HG03025 (cell line): ENCODE measurements around the gene EMC8.

Experiments
- ATAC-seq: cut with Tn5 transposase; IDR thresholded peaks from one replicate; pipeline ENCODE4 v1.9.1; 2021; ENCODE audit warnings: mild to moderate bottlenecking, moderate library complexity; ENCODE audit not compliant: unreplicated experiment, low FRiP score

EMC8 gene

DNA sequence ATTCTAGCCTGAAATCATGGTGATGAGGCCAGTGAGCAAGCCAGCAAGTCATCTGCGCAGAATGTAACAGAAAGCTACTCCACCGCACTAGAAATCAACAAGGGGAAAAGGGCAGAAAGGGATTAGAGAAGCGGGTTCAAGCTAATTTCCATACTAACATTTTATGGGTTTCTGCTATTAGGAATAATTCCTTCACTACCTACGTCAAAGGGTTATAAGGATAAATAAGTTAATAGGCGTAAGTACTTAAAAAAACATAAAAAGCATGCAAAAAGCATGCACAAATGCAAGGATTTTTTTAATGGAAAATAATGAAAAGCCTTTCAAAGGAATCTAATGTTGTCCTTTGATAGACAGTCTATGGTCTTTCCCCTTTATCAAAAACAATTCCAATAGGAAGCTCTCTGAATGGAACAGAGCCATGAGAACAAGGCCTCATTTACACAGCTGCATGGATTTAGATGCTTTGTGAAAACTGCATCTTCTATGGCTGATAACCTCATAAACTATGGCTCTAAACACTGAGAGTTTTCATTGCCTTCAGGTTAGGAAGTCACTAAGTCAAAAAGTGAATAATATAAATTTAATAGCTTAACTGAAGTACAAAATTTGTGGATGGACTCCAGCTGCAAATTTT is 5.6 kb downstream of the EMC8 start:
- no peak for ATAC-seq

DNA sequence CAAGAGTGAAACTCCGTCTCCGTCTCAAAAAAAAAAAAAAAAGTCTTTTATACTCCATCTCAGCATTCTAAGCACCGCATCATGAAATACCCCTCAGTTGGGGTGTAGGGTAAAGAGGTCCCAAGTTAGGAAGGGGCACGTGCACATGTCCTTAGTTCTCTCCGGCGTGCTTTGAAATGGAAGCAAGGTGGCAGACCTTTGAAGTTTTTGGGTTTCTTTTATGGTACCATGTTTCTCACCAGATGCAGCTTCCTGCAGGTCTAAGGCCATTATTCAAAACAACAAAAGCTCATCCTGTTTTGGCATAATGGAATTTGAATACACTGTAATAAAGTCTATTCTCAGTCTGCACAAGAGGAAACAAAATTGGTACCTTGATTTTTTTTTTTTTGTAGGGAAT is 9.6 kb downstream of the EMC8 start:
- no peak for ATAC-seq

DNA sequence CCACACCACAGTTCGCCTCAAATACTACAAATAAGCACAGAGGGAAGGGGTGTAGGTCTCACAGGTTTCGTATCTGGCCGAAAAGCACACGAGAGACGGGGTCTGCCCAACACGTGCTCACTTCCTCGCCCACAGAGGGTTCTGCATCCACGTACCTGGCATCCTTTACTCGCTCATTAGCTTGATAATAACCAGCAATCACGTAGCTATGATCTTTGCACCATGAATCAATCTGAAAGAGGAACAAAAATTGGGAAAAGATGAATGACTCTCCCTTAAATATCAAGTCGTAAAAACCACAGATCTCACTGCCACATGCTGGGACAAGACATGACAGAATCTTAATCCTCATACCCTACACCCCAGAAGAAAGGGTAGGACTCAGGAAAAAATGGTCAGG is 10.5 kb downstream of the EMC8 start:
- no peak for ATAC-seq

DNA sequence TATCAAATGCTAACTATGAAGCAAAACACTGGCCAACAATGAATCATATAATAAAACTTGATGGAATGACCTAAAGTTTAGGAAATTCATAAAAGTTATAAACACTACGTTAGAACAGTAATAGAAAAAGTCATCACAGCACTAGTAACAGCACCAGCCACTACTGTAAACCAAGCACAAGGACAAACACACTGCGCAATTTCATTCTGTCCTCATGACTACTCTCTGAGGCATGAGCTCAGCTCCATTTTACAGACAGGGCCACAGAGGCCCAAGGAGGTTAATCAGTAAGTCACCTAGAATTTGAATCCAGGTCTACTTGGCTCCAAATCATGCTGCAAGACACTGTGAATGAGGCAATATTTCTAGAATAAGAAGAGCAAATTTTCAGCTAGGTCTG is 13.4 kb downstream of the EMC8 start:
- ATAC-seq, result no peak

DNA sequence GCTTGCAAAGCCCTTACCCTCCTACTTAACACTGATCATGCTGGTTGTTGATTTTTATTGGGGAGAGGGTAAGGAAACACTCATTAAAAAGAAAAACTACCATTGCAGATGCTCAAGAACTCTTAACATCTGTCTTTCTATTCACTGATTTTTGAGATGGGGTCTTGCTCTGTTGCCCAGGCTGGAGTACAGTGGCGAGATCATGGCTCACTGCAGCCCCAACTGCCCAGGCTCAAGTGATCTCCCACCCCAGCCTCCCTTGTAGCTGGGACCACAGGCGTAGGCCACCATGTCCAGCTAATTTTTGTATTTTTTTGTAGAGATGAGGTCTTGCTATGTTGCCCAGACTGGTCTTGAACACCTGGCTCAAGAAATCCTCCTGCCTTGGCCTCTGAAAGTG is 14.5 kb downstream of the EMC8 start:
- ATAC-seq, result no peak

DNA sequence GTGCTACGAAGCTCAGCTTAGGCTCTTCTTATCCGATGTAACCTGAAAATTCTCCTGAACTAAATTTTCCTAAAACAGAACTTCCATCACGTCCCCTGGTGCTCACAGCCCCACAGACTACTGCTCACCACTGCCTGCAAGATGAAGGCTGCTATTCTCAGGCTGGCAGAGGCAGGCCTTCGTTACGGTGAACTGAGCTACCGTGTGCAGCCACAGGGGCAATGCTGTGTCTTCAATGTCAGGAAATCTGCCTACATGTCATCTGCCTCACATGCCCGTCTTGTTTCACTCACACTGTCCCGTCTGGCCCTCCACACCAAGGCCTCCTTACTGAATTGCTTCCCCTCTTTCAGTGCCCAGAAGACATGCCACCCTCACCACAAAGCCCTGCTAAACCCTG is 15.9 kb downstream of the EMC8 start:
- no peak for ATAC-seq

DNA sequence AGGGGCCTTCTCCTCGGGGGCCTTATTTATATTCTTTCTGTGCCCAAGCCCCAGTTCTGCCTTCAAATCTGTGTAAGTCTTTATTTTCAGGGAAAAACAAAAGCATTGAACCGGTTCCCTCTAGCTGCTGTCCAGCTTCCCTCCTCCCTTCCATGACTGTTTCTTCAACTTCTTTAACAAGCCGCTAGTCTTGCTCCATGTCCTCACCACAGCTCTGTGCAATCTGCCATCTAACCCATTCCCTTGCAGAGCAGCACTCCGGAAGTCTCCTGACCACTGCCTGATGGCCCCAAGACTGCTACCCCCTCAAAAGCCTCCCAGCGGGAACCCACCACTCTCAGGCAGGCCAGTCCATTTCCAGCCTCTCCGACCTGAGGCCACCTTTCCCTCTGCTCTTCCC is 16.9 kb downstream of the EMC8 start:
- ATAC-seq, result no peak

DNA sequence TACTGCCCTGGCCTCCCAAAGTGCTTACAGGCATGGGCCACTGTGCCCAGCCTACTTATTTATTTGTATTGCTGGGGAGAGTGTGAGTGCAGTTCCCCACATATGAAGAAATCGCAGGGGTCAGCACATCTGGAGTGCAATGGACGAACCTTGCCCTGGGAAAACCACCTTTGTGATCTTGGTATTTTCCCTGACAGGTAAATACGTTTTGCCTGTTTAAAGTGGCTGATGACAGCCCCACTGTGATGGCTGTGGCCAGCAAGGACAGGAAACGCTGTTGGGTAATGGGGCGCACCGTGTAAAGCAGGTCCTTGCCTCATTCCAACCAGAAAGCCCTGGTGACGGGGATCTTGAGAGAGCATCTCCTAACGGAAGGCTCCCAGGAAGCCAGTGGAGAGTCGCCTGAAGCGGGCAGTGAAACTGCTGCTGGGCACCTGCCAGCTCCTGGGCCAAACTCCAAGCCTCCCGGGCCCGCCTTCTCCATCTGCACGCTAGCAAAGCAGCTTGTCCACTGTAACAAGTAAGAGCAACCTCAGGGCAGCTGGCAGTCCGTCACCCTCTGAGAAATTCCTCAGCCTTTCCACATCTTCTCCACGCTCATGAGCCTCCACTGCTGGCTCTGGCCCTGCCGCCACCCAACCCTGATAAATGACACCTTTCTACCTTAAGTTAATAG is 17.5 kb downstream of the EMC8 start:
- no peak for ATAC-seq

DNA sequence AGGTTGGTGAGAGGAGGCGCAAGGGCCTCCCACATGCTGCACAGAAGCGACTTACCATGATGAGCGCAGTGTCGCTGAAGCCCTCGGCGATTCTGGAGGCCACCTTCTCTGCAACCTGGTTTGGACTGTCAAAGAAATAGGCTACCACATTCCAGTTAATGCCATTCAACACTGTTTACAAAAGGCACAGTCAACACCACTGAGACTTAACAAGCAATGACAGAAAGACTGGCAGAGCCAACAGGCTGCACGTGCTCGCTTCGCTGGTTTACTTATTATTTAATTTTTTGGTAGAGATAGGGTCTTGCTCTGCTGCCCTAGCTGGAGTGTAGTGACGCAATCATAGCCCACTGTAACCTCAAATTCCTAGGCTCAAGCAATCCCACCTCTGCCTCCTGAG is 18.2 kb downstream of the EMC8 start:
- ATAC-seq, result no peak

DNA sequence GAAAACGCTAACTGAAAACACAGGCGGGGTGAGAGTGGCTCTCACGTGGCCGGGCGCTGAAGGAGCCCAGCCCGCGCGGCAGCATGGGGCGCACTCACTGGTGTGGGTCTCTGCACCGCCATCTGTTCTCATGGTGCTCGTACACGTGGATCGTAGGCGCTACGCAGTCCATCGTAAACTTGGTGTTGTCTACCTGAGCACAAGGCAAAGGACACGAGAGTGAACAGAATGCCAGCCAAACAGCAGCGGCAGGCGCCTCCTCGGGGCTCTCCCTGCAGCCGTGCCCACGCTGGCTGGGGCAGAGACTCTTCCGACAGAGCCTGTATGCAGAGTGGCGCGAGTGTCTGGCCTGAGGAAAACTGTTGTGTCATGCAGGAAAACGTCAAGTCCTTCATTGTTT is 19.1 kb downstream of the EMC8 start:
- ATAC-seq, result no peak

DNA sequence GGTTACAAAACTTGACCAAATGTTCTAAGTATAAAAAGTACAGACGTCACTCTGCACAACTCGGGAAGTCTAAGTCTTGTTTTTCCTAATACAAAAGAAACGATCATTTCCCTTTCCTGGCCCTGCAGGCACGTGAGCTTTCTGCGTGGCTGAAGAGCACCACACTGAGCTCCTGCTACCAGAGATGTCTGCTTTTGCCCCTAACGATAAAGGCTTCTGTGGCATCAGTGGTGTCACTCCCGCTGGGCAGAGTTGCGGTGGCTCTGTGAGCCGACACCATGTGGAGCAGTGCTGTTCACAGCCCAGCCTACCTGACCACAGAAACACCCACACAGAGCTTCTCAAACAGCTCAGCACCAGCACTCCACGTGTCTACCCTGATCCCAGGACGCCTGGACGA is 20.5 kb downstream of the EMC8 start:
- no peak for ATAC-seq

DNA sequence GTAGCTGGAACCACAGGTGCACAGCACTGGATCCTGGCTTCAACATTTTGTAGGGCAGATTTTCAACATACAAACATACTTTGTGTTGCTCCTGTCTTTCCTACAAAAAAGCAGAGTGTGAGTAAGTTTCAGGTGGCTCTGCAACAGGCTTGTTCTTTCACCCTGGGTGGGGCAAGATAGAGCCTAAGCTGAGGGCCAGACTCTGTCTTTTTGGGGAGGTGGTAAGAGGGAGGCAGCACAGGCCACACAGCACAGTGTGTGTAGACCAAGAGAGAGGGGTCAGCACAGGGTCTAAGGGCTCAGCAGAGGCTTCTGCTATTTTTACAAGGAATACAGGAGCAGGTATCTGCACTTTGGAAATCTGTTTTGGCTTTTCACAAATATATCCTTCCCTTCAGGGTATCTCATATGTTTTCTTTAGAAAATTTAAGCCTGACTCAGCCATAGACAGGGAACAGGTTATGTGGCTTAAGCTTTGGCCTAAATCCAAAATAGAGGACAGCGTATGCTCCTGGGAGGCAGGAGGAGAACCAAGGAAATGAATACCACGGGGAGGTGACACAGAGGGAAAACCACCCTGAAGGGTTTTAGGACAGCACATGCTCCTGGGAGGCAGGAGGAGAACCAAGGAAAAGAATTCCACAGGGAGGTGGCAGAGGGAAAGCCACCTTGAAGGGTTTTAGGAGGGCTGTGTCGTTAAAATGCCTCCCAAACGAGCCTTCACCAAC is 21.6 kb downstream of the EMC8 start:
- no peak for ATAC-seq

DNA sequence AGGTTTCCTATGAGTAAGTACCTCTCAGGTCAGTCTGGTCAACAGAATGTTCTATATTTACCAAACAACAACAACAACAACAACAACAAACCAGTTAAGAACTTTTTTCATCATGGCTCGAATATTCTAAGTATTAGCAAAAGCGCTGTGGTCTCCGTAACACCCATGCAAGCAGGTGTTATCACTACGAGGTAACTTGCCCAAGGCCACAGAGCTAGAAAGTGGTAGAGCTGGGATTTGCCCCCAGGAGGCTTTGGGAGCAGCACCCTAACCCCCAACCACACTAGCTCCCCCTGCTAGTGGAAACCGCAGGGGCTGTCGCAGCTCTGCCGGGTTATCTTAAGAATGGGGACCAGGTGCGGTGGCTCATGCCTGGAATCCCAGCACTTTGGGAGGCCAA is 24.5 kb downstream of the EMC8 start:
- ATAC-seq, result no peak

DNA sequence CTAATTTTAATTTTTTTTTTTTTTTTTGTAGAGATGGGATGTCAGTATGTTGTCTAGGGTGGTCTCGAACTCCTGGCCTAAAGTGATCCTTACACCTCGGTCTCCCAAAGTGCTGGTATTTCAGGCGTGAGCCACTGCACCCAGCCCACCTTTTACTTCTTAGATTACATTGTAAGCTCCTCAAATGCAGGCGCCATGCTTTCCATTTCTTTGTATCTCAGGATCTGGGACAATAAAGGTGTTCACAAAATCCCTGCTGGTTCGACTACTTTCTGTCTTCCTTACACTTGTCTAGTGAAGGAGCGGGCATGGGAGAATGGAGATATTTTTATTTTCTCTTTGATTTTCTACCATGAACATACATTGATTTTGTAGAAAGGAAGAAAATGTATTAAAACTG is 25.2 kb downstream of the EMC8 start:
- ATAC-seq, result no peak

DNA sequence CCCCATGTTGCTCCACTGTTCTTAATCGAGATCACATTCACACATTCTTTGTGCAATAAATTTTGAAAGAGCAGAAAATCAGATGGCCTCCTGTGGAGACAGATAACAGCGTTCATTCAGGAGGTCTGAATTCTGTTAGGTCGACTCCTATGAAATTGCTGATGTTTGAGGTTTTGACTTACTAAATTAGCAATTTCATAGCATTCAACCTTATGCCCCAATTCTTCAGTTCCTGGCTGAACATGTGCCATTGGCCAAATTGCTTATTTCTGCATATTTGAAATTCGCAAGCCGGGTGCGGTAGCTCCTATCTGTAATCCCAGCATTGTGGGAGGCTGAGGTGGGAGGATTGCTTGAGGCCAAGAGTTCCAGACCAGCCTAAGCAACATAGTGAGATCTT is 26.3 kb downstream of the EMC8 start:
- no peak for ATAC-seq

DNA sequence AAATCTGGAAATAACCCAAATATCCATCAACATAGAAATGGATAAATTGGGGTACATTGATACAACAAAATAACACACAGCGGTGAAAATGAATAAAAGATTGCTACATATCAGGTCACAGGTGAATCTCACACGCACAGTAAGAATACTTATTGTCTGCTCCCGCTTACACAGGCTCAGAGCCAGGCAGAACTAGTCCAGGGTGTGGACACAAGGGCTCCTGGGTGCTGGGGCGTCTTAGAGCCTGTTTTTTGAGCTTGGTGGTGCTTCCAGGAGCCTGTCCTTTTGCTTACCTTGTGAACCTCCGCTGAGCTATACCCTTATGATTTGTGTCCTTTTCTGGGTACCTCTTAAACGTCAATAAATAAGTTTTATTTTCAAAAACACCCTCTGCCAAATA is 28.6 kb downstream of the EMC8 start:
- no peak for ATAC-seq

DNA sequence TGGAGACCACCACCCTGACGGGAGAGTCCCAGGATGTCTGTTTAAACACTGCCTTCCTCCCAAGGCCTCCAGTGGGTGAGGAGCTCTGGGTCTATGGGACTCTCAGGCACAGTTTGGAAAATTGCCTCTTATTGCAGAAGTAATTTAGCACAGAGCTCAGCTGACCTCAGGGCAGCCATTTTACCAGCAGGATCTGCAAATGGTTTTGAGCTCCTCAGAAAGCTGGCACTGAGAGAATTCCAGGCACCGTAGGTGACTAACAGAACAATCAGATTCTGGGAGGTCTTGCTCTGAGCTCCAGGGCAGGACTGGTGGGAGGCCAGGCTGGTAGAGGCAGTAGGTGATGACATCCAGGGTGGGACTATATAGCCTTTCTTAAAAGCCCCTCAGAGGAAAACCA is 31.1 kb downstream of the EMC8 start:
- ATAC-seq, result no peak

DNA sequence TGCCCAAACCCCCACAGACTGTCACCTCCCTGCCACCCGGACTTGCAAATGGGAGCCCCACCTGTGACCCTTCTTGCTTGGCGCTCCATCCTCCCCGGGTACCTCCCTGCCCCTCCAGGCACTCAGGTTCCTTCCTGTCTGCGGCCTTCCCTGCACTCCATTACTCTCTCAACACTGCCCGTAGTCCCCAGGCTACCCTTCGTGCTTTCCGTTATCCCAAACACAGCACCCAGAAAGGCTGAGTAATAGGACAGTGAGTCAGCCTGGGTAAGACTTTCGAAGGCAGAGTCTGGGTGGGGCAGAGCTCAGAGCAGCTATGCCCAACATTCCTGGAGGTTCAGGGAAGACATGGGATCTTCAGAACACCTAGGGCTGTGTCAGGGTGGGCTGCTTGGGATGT is 31.8 kb downstream of the EMC8 start:
- no peak for ATAC-seq

DNA sequence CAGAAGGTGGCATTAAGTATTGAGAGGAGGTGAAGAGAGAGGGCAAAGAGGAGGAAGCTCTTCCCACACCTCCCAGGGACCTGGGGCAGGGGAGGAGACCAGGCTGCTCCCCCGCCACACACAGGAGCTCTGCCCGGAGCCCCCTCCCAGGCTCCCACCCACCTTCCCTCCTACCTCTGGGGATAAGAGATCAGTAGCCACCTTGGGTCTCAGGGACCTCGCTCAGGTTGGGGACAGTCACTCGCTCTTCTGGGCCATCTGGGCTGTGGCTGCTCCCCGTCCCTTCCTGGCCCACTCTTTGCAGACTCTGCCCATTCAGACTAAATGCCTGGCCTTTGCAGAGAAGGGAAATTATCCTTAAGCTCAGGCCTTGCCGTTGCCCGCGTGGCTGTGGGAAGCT is 33.6 kb downstream of the EMC8 start:
- ATAC-seq, result no peak

DNA sequence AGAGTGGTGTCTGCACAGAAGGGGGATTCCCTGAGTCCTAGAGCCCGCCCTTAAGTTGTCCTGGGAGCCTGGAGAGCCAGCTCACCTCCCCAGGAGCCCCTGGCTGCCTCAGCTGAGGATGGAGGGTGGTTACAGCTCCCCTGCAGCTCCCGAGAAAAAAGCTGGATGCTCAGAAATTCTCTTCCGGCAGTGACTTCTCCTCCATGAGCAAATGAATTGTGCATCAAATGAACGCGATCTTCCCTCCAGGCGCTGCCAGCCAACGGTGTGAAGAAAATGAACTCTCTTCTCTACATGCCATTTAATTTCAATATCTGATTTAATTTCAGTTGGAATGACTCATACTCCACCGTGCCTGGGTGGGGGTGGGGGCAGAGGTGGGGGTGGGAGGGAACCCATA is 34.1 kb downstream of the EMC8 start:
- ATAC-seq, result no peak

DNA sequence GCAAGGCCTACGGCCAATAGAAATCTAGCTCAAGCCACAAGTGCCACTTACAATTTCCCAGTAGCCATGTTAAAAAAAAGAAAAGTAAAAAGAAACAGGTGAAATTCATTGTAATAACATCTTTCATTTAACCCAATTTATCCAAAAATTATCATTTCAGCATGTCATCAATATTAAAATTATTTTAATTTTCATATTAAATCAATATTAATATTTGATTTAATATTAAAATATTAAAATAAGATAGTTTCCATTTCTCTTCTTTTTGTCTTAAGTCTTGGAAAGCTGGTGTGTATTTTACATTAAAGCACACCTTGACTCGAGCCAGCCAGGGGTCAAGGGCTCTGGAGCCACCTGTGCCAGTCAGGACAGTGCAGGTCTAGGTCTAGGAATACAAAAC is 35.7 kb downstream of the EMC8 start:
- no peak for ATAC-seq

DNA sequence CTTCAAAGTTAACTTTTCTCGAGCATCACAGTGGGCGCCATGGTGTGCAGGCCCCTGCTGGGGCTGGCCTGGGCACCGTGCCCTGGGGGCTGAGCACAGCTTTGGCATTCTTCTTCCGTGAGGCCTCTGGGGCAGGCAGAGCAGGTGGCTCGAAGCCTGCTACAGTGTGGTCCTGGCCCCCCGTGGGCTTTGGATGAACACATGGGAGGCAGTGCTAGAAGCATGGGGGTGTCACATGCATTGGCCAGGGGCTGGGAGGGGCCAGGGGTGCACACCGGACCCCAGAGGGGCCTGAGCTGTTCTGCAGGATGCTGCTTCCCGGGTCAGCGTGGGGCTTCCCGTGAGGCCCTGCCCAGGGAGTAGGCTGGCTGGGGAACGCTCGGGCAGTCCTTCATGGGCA is 36.4 kb downstream of the EMC8 start:
- no peak for ATAC-seq
